GM12878 (cell line): ENCODE measurements around the gene ELOVL5. TPM values are rescaled to one million over a fixed set of nuclear protein-coding genes. Genes with fewer than 3 reads are reported as not detected.

Source experiments
- ATAC-seq: fragments of 200-7000 bp; cut with Tn5 transposase; 3 replicates; pipeline ENCODE4 v1.9.1; 2020; ENCODE audit warnings: mild to moderate bottlenecking, moderate library complexity
- BruUV-seq: library from RNA; stranded (reverse); fragments of 400-500 nt; replicated peaks from 2 replicates; lab custom pipeline; 2021; lab: Mats Ljungman, UMichigan
- CTCF ChIA-PET: fragments of 300-600 bp; sonication (Branson Sonifier 250); formaldehyde crosslinking; extraction: SDS; loops from one replicate; lab custom pipeline; 2021; ENCODE audit warnings: inconsistent platforms; lab: Yijun Ruan, JAX
- POLR2A ChIA-PET: fragments of 350-600 bp; formaldehyde crosslinking; extraction: SDS; loops from one replicate; lab custom pipeline; 2021; ENCODE audit warnings: inconsistent platforms; lab: Charles Lee
- RAD21 ChIA-PET: fragments of 300-600 bp; sonication (Branson Sonifier 250); formaldehyde crosslinking; loops from one replicate; lab custom pipeline; 2023; ENCODE audit warnings: antibody characterized with exemption; ENCODE audit not compliant: unreplicated experiment; lab: Charles Lee
- SMC1A ChIA-PET: fragments of 300-600 bp; sonication (Branson Sonifier 250); formaldehyde crosslinking; loops from one replicate; lab custom pipeline; 2023; ENCODE audit not compliant: unreplicated experiment, uncharacterized antibody; lab: Charles Lee
- DNase-seq: peaks from one replicate; pipeline ENCODE4 v3.0.0-alpha.2; 2011; ENCODE audit warnings: low read depth, low spot score
- FAIRE-seq: peaks from 3 replicates; lab custom pipeline; 2011; peaks lifted over from hg19 to GRCh38; lab: Jason Lieb, UNC
- H2AFZ ChIP-seq: 2 replicates; pipeline ENCODE4 v1.6.0; 2011; ENCODE audit warnings: low read depth, low read length, control low read depth; ENCODE audit not compliant: control insufficient read depth
- H3K27ac ChIP-seq: 2 replicates; pipeline ENCODE4 v1.5.1; 2011; ENCODE audit warnings: control low read depth; ENCODE audit not compliant: control insufficient read depth, insufficient read depth
- H3K27me3 ChIP-seq, 2 experiments: replicated peaks in 1 of 2; 2 replicates each; pipeline versions ENCODE4 v1.6.0 to v1.6.1; 2011; ENCODE audit warnings: low read length in 1 of 2; ENCODE audit not compliant: control insufficient read depth in 2 of 2, insufficient read depth in 2 of 2
- H3K36me3 ChIP-seq, 2 experiments: 2 replicates each; pipeline ENCODE4 v1.5.1; 2011; ENCODE audit warnings: low read length in 1 of 2; ENCODE audit not compliant: control insufficient read depth in 2 of 2, insufficient read depth in 2 of 2
- H3K4me1 ChIP-seq: 2 replicates; pipeline ENCODE4 v1.6.1; 2011; ENCODE audit warnings: mild to moderate bottlenecking, low read length, moderate library complexity, mixed read lengths; ENCODE audit not compliant: control insufficient read depth, insufficient read depth
- H3K4me2 ChIP-seq: 2 replicates; pipeline ENCODE4 v1.6.0; 2011; ENCODE audit warnings: control low read depth; ENCODE audit not compliant: control insufficient read depth, insufficient read depth
- H3K4me3 ChIP-seq: fragments of 200-600 bp; sonication (generic); 2 replicates; pipeline ENCODE4 v1.5.1; 2016
- H3K79me2 ChIP-seq: 2 replicates; pipeline ENCODE4 v1.6.0; 2011; ENCODE audit warnings: low read length; ENCODE audit not compliant: control insufficient read depth, insufficient read depth
- H3K9ac ChIP-seq: 2 replicates; pipeline ENCODE4 v1.8.0; 2011; ENCODE audit warnings: low read length, control low read depth, mixed read lengths; ENCODE audit not compliant: control insufficient read depth, insufficient read depth
- H3K9me3 ChIP-seq: replicated peaks from 3 replicates; pipeline ENCODE4 v1.5.1; 2011; ENCODE audit warnings: mild to moderate bottlenecking, low read length; ENCODE audit not compliant: control insufficient read depth, insufficient read depth
- H4K20me1 ChIP-seq: 2 replicates; pipeline ENCODE4 v1.6.0; 2011; ENCODE audit not compliant: control insufficient read depth, insufficient read depth
- ATF7 ChIP-seq: fragments of 450-650 bp; IDR thresholded peaks from 2 replicates; pipeline ENCODE4 v1.6.1; 2016; ENCODE audit warnings: low read depth, mild to moderate bottlenecking
- DPF2 ChIP-seq: fragments of 450-650 bp; IDR thresholded peaks from 2 replicates; pipeline ENCODE4 v1.6.1; 2017; ENCODE audit warnings: mild to moderate bottlenecking
- EGR1 ChIP-seq, 2 experiments: IDR thresholded peaks; 1 replicate in 1 of 2; 2 replicates in 1 of 2; pipeline ENCODE4 v1.6.1; 2011 to 2012; ENCODE audit warnings: low read depth in 2 of 2, low read length in 2 of 2, borderline replicate concordance in 1 of 2, mild to moderate bottlenecking in 1 of 2, moderate library complexity in 1 of 2
- ETV6 ChIP-seq, 2 experiments: fragments of 450-650 bp in 1 of 2; IDR thresholded peaks in 1 of 2; conservative IDR thresholded peaks in 1 of 2; 2 replicates each; pipeline ENCODE4 v1.6.1; 2014; ENCODE audit warnings: antibody characterized with exemption in 1 of 2, borderline replicate concordance in 1 of 2, low read depth in 1 of 2, mild to moderate bottlenecking in 1 of 2, moderate library complexity in 1 of 2
- IKZF2 ChIP-seq, 2 experiments: fragments of 450-650 bp; IDR thresholded peaks; 2 replicates each; pipeline ENCODE4 v1.6.1; 2017; ENCODE audit warnings: mild to moderate bottlenecking in 2 of 2, moderate library complexity in 2 of 2
- MTA2 ChIP-seq: fragments of 450-650 bp; IDR thresholded peaks from 2 replicates; pipeline ENCODE4 v1.6.1; 2016; ENCODE audit warnings: low read depth, mild to moderate bottlenecking, moderate library complexity
- NFYB ChIP-seq: IDR thresholded peaks from 2 replicates; pipeline ENCODE4 v1.6.1; 2011; ENCODE audit warnings: low read depth, mild to moderate bottlenecking, low read length, improper control_type of control experiment, moderate library complexity; ENCODE audit not compliant: insufficient read depth
- RB1 ChIP-seq: fragments of 450-650 bp; formaldehyde crosslinking; IDR thresholded peaks from 2 replicates; pipeline ENCODE4 v1.6.1; 2017; ENCODE audit warnings: mild to moderate bottlenecking, borderline replicate concordance
- RFX5 ChIP-seq: IDR thresholded peaks from 2 replicates; pipeline ENCODE4 v1.6.1; 2011; ENCODE audit warnings: low read depth, low read length, improper control_type of control experiment
- USF2 ChIP-seq: IDR thresholded peaks from 2 replicates; pipeline ENCODE4 v1.6.1; 2011; ENCODE audit warnings: low read depth, low read length, improper control_type of control experiment, borderline replicate concordance
- YY1 ChIP-seq: IDR thresholded peaks from 2 replicates; pipeline ENCODE4 v1.6.1; 2011; ENCODE audit warnings: low read depth, mild to moderate bottlenecking, low read length
- ZBED1 ChIP-seq: IDR thresholded peaks from 2 replicates; pipeline ENCODE4 v1.6.1; 2016; ENCODE audit warnings: borderline replicate concordance
- ZBTB4 ChIP-seq: fragments of 450-650 bp; formaldehyde crosslinking; IDR thresholded peaks from 2 replicates; pipeline ENCODE4 v1.4.0; 2022; ENCODE audit warnings: mild to moderate bottlenecking, moderate library complexity
- WGBS: methylation state at CpG from one replicate; pipeline ENCODE4 v1.1.6; 2016; ENCODE audit warnings: low lambda C conversion rate; ENCODE audit not compliant: insufficient replicate concordance, insufficient coverage; ENCODE audit errors: missing lambda C conversion rate; 5-methylcytosine and 5-hydroxymethylcytosine counted together
- in situ Hi-C: fragments of 300-500 bp; cut with MboI; formaldehyde crosslinking; loops from 9 replicates; pipeline ENCODE4 v1.14.3; 2018; ENCODE audit warnings: mixed read lengths
- intact Hi-C: fragments of 100-400 bp; cut with micrococcal nuclease; formaldehyde crosslinking; loops from one replicate; pipeline ENCODE4 v1.14.2; 2022; ENCODE audit not compliant: unreplicated experiment
- polyA plus RNA-seq, 11 experiments: library from polyadenylated mRNA; depleted of rRNA in 4 of 11; unstranded in 6 of 11; stranded (reverse) in 5 of 11; fragments of >200 nt; fragmentation: Nextera tagmentation in 4 of 11; fragmentation: Illumina TruSeq in 1 of 11; extraction: Ambion mirVana in 4 of 11; extraction: Trizol in 1 of 11; gene quantifications; 1 replicate in 1 of 11; 2 replicates in 10 of 11; pipeline versions ENCODE4 v1.2.1 to v1.2.3, GENCODE V29; 2011 to 2016; ENCODE audit warnings: inconsistent platforms in 2 of 11, missing spikeins in 2 of 11, low read depth in 1 of 11
- total RNA-seq, 4 experiments: library from RNA; depleted of rRNA in 3 of 4; stranded (reverse); fragments of >200 nt in 3 of 4; fragmentation: Illumina TruSeq in 1 of 4; extraction: Trizol in 1 of 4; gene quantifications; 2 replicates each; pipeline versions ENCODE4 v1.2.1 to v1.2.3, GENCODE V29; 2013 to 2021

The ELOVL5 gene
- total and polyA plus RNA-seq, 10 of the 15 experiments (the other 5 are each of a cell fraction or from before 2014, with no cell fraction given) = 156 to 241 (median 196) TPM

GRCh38 chr6:53363341-53364079 is 14.8 kb upstream of the ELOVL5 start (continued):
- no peak for TF ChIP-seq EGR1 (IDR thresholded peaks at IDR 0.05; ENCODE audit: borderline replicate concordance in 1 of 2, low read depth in 2 of 2, low read length in 2 of 2)
- TF ChIP-seq DPF2 = no peak
- no peak for TF ChIP-seq USF2
- no peak for TF ChIP-seq RFX5
- TF ChIP-seq ZBED1 = no peak
- TF ChIP-seq RB1 = no peak
- no peak for TF ChIP-seq YY1

GRCh38 chr6:53361549-53362031 is 12.8 kb upstream of the ELOVL5 start:
- H3K4me1 ChIP-seq = peaks cover 17% of the 10 kb centered on the region
- intact Hi-C loops = loop anchor here (2.0 kb wide), 2 partner anchors 65 to 75 kb away; no protein-coding TSS in a partner anchor
- CTCF ChIA-PET = interaction anchor here (0.6 to 2.8 kb wide), 3 partner anchors 18 to 76 kb away, joined by 3 to 14 read pairs (median 3); no protein-coding TSS in a partner anchor
- TF ChIP-seq ZBTB4 (CRISPR knock-in tag) = no peak
- TF ChIP-seq IKZF2 (IDR thresholded peaks at IDR 0.05) = peak in 1 of 2 experiments; percentile 50; a peak in 2 of 4 replicates
- no peak for TF ChIP-seq NFYB
- TF ChIP-seq ETV6 (conservative IDR thresholded peaks at IDR 0.05 in 1 of 2, IDR thresholded peaks at IDR 0.05 in 1 of 2; ENCODE audit: borderline replicate concordance in 1 of 2, low read depth in 1 of 2) = no peak
- peak; percentile 56; the same call in 1 of the 2 replicates for TF ChIP-seq ATF7
- TF ChIP-seq MTA2 = peak; percentile 85

More at GRCh38 chr6:53361549-53362031, 12.8 kb upstream of the ELOVL5 start:
- Histone ChIP-seq H2AFZ (no peak overlapping the region; the same call in 1 of the 2 replicates), H3K9ac (no peak overlapping the region), H3K27ac (no peak overlapping the region), H4K20me1 (no peaks in the 10 kb centered on the region), H3K36me3 (no peaks in the 10 kb centered on the region), H3K79me2 (no peaks in the 10 kb centered on the region), H3K4me3 (no peak overlapping the region), H3K9me3 (no peaks in the 10 kb centered on the region; the same call in 1 of the 3 replicates), H3K27me3 (no peaks in the 10 kb centered on the region), H3K4me2 (no peak overlapping the region)
- FAIRE-seq = no peak
- no TSS peak for BruUV-seq
- ChIA-PET POLR2A (interaction anchor here (0.9 to 3.1 kb wide), 6 partner anchors 11 to 77 kb away, joined by 3 to 36 read pairs (median 6); no protein-coding TSS in a partner anchor), SMC1A (interaction anchor here (1.0 to 2.2 kb wide), 7 partner anchors 14 to 79 kb away, joined by 3 to 7 read pairs (median 4); no protein-coding TSS in a partner anchor), RAD21 (interaction anchor here (1.4 to 2.6 kb wide), 5 partner anchors 10 to 189 kb away, joined by 4 to 26 read pairs (median 4); partner anchors contain the start of gene ELOVL5)
- DNase-seq = peak; percentile 63
- ATAC-seq = peak; percentile 52
- 15% methylated on average over 4 of the region's 4 CpGs for WGBS
- in situ Hi-C loops = no loop called here
